Activated T-cell treated with anti-CD3 and anti-CD28 coated beads, Interleukin-2, amount 50 U/mL, for 72 hours (primary cell): ENCODE measurements around the gene BICC1. TPM values are rescaled to one million over a fixed set of nuclear protein-coding genes. Genes with fewer than 3 reads are reported as not detected.

ENCODE experiments used
- ATAC-seq, 2 donors: fragments of 150-1000 bp; cut with Tn5 transposase; replicated peaks in 1 of 2; 2 replicates each; pipeline ENCODE4 v1.10.0; 2021; ENCODE audit warnings: moderate library complexity in 2 of 2, mild to moderate bottlenecking in 1 of 2
- DNase-seq, 2 donors: peaks; one replicate each; pipeline ENCODE4 v3.0.0; 2021 to 2022; ENCODE audit warnings: mixed read lengths in 1 of 2
- H3K27ac Mint-ChIP-seq: one replicate; pipeline ENCODE4 v1.8.0; 2022; ENCODE audit warnings: mild to moderate bottlenecking, moderate library complexity, mixed read lengths
- H3K27me3 Mint-ChIP-seq: one replicate; pipeline ENCODE4 v1.8.0; 2022; ENCODE audit warnings: low read depth, mixed read lengths
- H3K36me3 Mint-ChIP-seq, 2 donors: one replicate each; pipeline ENCODE4 v1.8.0; 2022; ENCODE audit warnings: mixed read lengths in 2 of 2, mild to moderate bottlenecking in 1 of 2; ENCODE audit not compliant: insufficient read depth in 2 of 2
- H3K4me1 Mint-ChIP-seq: one replicate; pipeline ENCODE4 v1.8.0; 2022; ENCODE audit warnings: low read depth, mixed read lengths
- H3K4me3 Mint-ChIP-seq, 2 donors: one replicate each; pipeline ENCODE4 v1.8.0; 2022; ENCODE audit warnings: mild to moderate bottlenecking in 2 of 2, mixed read lengths in 2 of 2, moderate library complexity in 2 of 2
- H3K9me3 Mint-ChIP-seq, 2 donors: one replicate each; pipeline ENCODE4 v1.8.0; 2022; ENCODE audit warnings: mixed read lengths in 2 of 2
- total RNA-seq, 2 donors: library from RNA; stranded (reverse); gene quantifications; one replicate each; pipeline ENCODE4 v1.2.3, GENCODE V29; 2022

Gene BICC1
- total RNA-seq, 2 donors from 2014 or later, result not detected

DNA sequence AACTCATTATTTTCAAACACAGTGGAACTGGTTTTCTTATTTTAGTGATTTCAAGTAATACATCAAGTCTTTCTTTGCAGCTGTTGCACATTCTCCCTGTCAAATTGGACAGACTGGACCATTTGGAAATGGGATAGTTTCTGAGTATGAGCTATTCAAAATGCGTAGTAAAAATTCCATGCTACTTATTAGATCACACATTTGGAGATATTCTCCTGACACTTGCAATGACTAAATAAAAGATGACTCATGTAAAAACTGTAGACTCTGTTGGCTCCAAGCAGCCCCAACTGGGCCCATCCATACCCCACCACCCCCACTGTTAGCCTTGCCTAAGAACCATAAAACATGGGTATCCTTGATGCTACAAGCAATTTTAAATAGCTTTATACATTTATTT is 25.9 kb upstream of the BICC1 start:
- no peak overlapping the region for H3K27ac Mint-ChIP-seq
- ATAC-seq (no peak), DNase-seq (no peak)
- no peaks in the 10 kb centered on the region for H3K4me1 Mint-ChIP-seq
- H3K4me3 Mint-ChIP-seq, result no peak overlapping the region
- peaks cover 5% of the 10 kb centered on the region for H3K27me3 Mint-ChIP-seq
- H3K36me3 Mint-ChIP-seq, result no peaks in the 10 kb centered on the region
- no peaks in the 10 kb centered on the region for H3K9me3 Mint-ChIP-seq

- no peak overlapping the region for H3K4me3 Mint-ChIP-seq
- ATAC-seq (no peak), DNase-seq (no peak)
- H3K27ac Mint-ChIP-seq, result no peak overlapping the region
- H3K4me1 Mint-ChIP-seq, result no peaks in the 10 kb centered on the region
- H3K27me3 Mint-ChIP-seq, result no peaks in the 10 kb centered on the region
- H3K9me3 Mint-ChIP-seq, result no peaks in the 10 kb centered on the region
- no peaks in the 10 kb centered on the region for H3K36me3 Mint-ChIP-seq
These were observed 23.8 kb upstream of the BICC1 start for GRCh38 chr10:58488921-58489320.

DNA sequence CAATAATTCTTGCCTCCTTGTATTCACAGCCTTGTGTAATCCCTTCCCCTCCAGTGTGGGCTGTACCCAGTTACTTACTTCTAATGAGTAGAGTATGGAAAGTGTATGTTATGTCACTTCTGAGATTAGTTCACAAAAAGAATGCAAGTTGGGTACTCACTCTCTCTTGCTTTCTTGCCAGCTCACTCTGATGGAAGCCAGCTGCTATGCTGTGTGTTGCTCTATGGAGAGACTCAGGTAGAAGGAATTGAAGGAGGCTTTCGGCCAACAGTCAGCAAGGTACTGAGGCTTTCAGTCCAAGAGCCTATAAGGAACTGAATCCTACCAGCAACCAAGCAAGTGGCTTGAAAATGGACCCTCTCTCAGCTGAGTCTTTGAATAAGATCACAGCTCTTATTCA is 9.7 kb upstream of the BICC1 start:
- no peaks in the 10 kb centered on the region for H3K36me3 Mint-ChIP-seq
- ATAC-seq (no peak), DNase-seq (no peak)
- no peaks in the 10 kb centered on the region for H3K4me1 Mint-ChIP-seq
- H3K4me3 Mint-ChIP-seq, result no peak overlapping the region
- H3K27ac Mint-ChIP-seq, result no peak overlapping the region
- H3K27me3 Mint-ChIP-seq, result peaks cover 70% of the 10 kb centered on the region
- no peaks in the 10 kb centered on the region for H3K9me3 Mint-ChIP-seq

- DNase-seq (no peak), ATAC-seq (no peak)
- no peaks in the 10 kb centered on the region for H3K9me3 Mint-ChIP-seq
- H3K4me3 Mint-ChIP-seq, result no peak overlapping the region
- peaks cover 3% of the 10 kb centered on the region in 2 donors for H3K36me3 Mint-ChIP-seq
- H3K27ac Mint-ChIP-seq, result no peak overlapping the region
- peaks cover 27% of the 10 kb centered on the region for H3K27me3 Mint-ChIP-seq
- H3K4me1 Mint-ChIP-seq, result peaks cover 6% of the 10 kb centered on the region
These were observed 4.4 kb upstream of the BICC1 start for GRCh38 chr10:58508316-58508715.

GRCh38 chr10:58511765-58512490 is 744 bp upstream of the BICC1 start:
- Mint-ChIP-seq H3K9me3 (no peaks in the 10 kb centered on the region), H3K27me3 (peaks cover 29% of the 10 kb centered on the region), H3K4me1 (peaks cover 12% of the 10 kb centered on the region), H3K4me3 (peak overlapping the region; percentile 69 to 72), H3K36me3 (peaks cover 3% of the 10 kb centered on the region in 2 donors), H3K27ac (no peak overlapping the region)
- no peak for DNase-seq
- no peak for ATAC-seq

- DNase-seq (no peak), ATAC-seq (peak; percentile 17 to 29)
- no peak overlapping the region for H3K27ac Mint-ChIP-seq
These were observed 777 bp downstream of the BICC1 start for GRCh38 chr10:58513188-58514110.

DNA sequence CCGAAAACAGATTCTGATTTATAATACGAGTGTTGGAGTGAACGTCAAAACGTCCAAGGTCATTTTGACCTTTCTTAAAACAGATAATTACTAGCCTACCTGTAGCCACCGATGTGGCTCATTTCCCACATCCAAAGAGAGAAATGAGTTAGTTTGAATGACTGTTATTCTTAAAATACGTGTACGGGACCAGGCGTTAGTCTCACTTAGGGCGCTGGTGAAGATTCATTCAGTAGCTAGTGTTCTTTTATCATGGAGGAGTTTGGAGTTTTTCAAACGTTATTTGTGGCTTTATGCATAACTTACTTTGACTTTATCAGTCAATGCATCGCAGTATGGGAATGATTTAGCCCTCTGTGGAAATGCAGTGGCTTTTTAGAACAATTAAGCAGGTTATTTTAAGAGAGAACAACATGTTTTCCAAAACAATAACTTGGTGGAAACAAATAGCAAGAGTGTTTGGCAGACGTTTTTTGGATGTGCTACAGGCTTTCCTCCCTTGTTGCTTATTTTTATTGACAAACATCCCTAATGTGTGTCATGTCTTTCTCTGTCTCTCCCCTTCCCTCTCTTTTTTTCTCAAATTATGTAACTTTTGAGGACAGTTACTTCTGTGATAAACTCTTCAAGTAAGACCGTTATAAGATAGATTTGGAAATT is 1.6 kb downstream of the BICC1 start:
- ATAC-seq, result peak; percentile 53 to 75
- Mint-ChIP-seq H3K4me3 (peak overlapping the region; percentile 83 to 91), H3K36me3 (peaks cover 3% of the 10 kb centered on the region in 2 donors), H3K9me3 (no peaks in the 10 kb centered on the region), H3K27me3 (peaks cover 46% of the 10 kb centered on the region), H3K27ac (no peak overlapping the region), H3K4me1 (peaks cover 21% of the 10 kb centered on the region)
- DNase-seq, result peak; percentile 5 to 7

More at GRCh38 chr10:58513188-58514110, 777 bp downstream of the BICC1 start:
- Mint-ChIP-seq H3K36me3 (peaks cover 3% of the 10 kb centered on the region in 2 donors), H3K4me1 (peaks cover 21% of the 10 kb centered on the region), H3K4me3 (peak overlapping the region; percentile 83 to 91), H3K9me3 (no peaks in the 10 kb centered on the region), H3K27me3 (peaks cover 40% of the 10 kb centered on the region)

- peaks cover 55% of the 10 kb centered on the region for H3K27me3 Mint-ChIP-seq
- no peak overlapping the region for H3K27ac Mint-ChIP-seq
- peaks cover 21% of the 10 kb centered on the region for H3K4me1 Mint-ChIP-seq
- DNase-seq (no peak), ATAC-seq (no peak)
- no peaks in the 10 kb centered on the region for H3K9me3 Mint-ChIP-seq
- H3K4me3 Mint-ChIP-seq, result no peak overlapping the region
- H3K36me3 Mint-ChIP-seq, result peaks cover 3% of the 10 kb centered on the region in 2 donors
These were observed 2.7 kb downstream of the BICC1 start for GRCh38 chr10:58515291-58515941.

DNA sequence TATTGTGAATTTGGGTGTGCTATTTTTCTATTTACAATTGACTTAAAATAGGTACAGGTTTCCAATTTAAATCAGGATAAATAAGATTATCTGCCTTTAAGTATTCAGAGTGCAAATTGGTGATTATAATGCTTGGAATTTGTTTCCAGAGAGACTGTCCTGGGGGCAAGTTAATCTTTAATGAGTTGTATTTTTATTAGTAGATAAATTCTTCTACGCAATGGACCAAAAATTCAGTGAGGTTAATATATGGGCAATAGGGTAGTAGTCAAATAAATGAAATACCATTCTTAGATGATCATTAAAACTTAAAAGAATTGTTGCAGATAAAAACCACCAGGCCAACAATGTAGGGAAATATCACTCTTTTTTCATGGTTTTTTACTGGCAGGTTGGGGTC is 3.4 kb downstream of the BICC1 start:
- H3K9me3 Mint-ChIP-seq, result no peaks in the 10 kb centered on the region
- ATAC-seq, result no peak
- peaks cover 21% of the 10 kb centered on the region for H3K4me1 Mint-ChIP-seq
- H3K36me3 Mint-ChIP-seq, result peaks cover 3% of the 10 kb centered on the region in 2 donors
- H3K4me3 Mint-ChIP-seq, result no peak overlapping the region
- DNase-seq, result no peak
- H3K27ac Mint-ChIP-seq, result no peak overlapping the region
- H3K27me3 Mint-ChIP-seq, result peaks cover 59% of the 10 kb centered on the region

DNA sequence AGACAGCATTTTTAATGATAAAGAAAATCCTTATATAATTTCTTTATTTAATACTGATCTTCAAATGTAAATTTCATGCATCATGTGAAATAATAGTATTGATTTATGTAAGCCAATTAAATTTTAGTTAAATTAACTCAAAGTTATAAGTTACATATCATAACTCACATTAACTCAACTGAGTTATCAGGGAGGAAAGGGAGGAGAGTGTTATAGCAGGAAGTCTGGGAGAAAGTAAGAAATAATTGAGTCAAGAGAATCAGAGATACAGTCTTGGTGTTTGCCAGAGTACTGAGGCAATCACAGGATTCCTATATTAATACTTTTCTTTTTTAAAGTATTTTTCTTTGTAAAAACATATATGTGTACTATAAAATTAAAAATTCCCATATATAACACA is 4.0 kb downstream of the BICC1 start:
- Mint-ChIP-seq H3K9me3 (no peaks in the 10 kb centered on the region), H3K27ac (no peak overlapping the region), H3K4me1 (peaks cover 21% of the 10 kb centered on the region), H3K27me3 (peaks cover 64% of the 10 kb centered on the region), H3K36me3 (peaks cover 3% of the 10 kb centered on the region in 2 donors), H3K4me3 (no peak overlapping the region)
- ATAC-seq (no peak), DNase-seq (no peak)

DNA sequence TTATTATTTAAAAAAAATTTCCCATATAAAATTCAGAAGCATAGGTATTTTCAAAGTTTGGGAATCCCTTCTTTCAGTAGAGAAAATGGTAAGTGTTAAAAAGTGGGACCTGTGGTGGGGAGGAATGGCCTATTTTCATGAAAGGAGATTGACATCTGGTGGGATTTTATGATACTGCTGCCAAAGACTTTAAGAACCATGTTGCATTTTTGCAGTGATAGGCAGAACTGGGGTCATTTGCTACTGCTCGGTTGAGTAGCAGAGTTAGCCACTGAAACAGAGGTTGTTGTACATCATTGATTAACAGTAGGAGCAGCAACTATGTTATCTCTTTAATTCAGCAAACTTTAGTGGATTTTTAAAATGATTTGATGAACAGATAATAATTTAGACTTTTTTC is 4.4 kb downstream of the BICC1 start:
- H3K9me3 Mint-ChIP-seq, result no peaks in the 10 kb centered on the region
- H3K36me3 Mint-ChIP-seq, result peaks cover 3% of the 10 kb centered on the region in 2 donors
- H3K4me1 Mint-ChIP-seq, result peaks cover 20% of the 10 kb centered on the region
- H3K27me3 Mint-ChIP-seq, result peaks cover 67% of the 10 kb centered on the region
- DNase-seq (no peak), ATAC-seq (no peak)
- H3K27ac Mint-ChIP-seq, result no peak overlapping the region
- H3K4me3 Mint-ChIP-seq, result no peak overlapping the region

GRCh38 chr10:58517491-58518355 is 5.1 kb downstream of the BICC1 start:
- no peak overlapping the region for H3K27ac Mint-ChIP-seq
- ATAC-seq, result peak; percentile 63 to 72
- DNase-seq, result no peak
- H3K4me1 Mint-ChIP-seq, result peaks cover 15% of the 10 kb centered on the region
- H3K4me3 Mint-ChIP-seq, result no peak overlapping the region
- H3K9me3 Mint-ChIP-seq, result no peaks in the 10 kb centered on the region
- H3K36me3 Mint-ChIP-seq, result peaks cover 0 to 2% of the 10 kb centered on the region in 2 donors
- H3K27me3 Mint-ChIP-seq, result peaks cover 67% of the 10 kb centered on the region
